ENCODE results near the gene LTK.
A peak's percentile ranks its signal among the peaks of the same experiment; 100 is the strongest.

DNA sequence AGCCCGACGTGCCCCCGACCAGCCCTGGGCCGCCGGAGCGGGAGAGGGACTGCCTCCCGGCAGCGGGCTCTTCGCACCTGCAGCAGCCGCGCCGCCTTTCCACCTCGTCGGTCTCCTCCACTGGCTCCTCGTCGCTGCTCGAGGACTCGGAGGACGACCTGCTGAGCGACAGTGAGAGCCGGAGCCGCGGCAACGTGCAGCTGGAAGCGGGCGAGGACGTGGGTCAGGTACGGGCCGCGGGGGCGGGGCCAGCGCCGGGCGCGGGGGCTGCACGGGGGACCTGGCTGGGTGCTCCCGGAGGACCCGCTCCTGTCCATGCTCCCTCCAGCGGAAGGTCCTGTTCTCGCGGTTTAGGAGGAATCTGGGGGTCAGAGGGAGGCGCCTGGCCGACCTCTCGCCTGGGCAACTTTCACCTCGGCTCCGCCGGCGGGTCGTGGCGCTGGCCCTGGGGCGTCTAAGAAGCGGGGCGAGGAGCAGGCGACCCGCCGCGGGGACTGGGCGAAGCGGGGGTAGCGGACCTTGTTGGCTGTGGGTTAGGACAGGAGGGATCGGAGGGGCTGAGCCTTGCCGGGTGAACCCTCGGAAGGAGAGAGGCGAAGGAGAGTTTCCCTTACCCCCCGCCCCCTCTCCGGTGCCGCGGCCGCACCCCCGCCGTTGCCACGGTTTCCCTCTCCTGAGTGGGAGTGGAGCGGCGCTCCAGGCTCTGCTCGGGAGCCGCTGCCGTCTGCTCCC is 19.3 kb downstream of the LTK start:
- TF ChIP-seq CTCF (optimal IDR thresholded peaks at IDR 0.05 in 1 of 3, IDR thresholded peaks at IDR 0.05 in 1 of 3, conservative IDR thresholded peaks at IDR 0.05 in 1 of 3; ENCODE audit: extremely low read depth in 1 of 3, insufficient read depth in 2 of 3, low read length in 3 of 3) (no peak), EZH2 (IDR thresholded peaks at IDR 0.05; ENCODE audit: low read length) (peak; percentile 67)
